ENCODE data around the gene ARID1B. TPM values are rescaled to one million over a fixed set of nuclear protein-coding genes. Genes with fewer than 3 reads are reported as not detected.

Gene ARID1B
- total RNA-seq, 4 donors from 2014 or later = 70.5 to 135 (median 78.2) TPM

DNA sequence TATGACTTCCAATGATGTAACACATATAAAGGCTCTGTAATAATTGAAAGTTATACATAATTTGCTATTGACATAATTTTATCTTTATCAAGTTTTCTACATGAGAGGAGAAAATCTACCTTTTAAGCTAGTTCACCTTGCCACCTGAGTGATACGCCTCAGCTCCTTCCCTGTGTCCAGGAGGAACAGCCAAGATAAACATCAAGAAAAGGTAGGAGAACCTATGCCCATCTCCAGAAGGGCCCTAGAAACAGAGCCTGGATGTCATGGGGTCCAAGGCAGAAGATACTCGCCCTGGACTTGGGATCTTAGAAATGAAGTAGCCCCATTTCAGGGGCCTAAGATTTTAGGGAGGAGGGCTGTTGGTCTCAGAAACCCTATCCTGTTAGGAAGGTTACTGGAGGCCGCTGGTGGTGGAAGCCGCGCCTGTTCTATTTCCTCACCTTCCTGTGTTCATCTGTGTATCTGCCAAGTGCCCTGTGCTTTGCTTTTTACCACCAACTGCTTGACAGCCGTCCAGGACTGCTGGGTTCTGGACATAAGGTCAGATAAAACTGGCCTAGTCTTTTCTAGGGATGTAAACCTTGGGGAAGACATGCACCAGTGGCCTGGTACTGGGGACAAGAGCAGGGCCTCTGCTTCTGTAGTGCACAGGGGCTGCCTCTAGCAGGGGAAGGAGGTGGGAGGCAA is 178.5 kb downstream of the ARID1B start:
- ATAC-seq (ENCODE audit: low FRiP score) = peak; percentile 71
- TF ChIP-seq, protein P1, sequence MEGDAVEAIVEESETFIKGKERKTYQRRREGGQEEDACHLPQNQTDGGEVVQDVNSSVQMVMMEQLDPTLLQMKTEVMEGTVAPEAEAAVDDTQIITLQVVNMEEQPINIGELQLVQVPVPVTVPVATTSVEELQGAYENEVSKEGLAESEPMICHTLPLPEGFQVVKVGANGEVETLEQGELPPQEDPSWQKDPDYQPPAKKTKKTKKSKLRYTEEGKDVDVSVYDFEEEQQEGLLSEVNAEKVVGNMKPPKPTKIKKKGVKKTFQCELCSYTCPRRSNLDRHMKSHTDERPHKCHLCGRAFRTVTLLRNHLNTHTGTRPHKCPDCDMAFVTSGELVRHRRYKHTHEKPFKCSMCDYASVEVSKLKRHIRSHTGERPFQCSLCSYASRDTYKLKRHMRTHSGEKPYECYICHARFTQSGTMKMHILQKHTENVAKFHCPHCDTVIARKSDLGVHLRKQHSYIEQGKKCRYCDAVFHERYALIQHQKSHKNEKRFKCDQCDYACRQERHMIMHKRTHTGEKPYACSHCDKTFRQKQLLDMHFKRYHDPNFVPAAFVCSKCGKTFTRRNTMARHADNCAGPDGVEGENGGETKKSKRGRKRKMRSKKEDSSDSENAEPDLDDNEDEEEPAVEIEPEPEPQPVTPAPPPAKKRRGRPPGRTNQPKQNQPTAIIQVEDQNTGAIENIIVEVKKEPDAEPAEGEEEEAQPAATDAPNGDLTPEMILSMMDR (IDR thresholded peaks at IDR 0.05) = no peak
- DNase-seq (ENCODE audit: low spot score) = no peak

- no peak for DNase-seq (ENCODE audit: low spot score)
- TF ChIP-seq, protein P1 (IDR thresholded peaks at IDR 0.05) = no peak
- ATAC-seq (ENCODE audit: low FRiP score) = no peak
Observed at GRCh38 chr6:156956286-156956685, 179.1 kb downstream of the ARID1B start.

DNA sequence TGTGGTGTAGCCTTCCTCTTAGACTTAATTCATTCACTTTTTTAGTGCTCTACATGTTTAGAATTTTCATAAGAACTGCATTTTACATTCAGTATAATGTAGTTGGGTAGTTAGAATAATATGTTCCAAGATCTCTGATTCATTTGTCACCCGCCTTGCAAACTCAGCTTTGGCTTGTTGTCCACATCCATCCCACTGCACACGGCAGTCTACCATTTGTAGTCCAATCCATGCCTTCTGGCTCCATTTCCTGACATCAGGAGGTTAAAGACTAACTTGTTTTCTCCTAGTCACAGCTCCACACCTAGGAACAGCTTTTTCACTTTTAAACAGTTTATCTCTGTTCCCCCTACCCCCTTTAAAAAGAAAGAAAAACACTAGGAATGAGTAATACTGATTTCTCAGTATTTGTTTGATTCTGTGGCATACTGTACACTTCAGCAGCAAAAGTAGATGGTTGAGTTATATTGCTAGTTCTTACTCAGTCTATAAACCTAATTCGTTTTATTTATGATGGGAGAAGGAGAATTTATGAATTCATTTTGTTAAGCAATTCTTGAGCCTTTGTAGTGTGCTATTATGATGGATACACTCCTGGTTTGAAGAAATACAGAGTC is 180.9 kb downstream of the ARID1B start:
- ATAC-seq (ENCODE audit: low FRiP score) (no peak), DNase-seq (ENCODE audit: low spot score) (no peak)
- TF ChIP-seq, protein P1 (IDR thresholded peaks at IDR 0.05) = no peak

DNA sequence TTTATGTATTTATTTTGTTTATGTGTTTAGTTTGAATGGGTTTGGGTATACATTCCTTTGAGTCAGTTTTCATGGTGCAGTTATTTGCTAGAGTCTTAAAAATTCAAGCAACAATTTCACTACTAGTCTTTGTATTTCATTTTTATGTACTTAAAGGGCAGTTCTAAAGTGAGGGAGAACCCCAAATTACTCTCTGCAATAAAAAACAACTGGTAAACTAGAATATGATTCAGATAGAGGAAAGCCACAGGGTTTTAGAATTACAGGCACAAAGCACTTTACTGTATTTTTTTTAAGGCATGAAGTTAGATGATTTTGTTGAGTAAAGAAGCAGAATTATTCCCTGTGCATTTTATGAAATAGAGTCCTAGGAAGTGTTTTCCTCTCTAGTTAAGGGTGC is 183.3 kb downstream of the ARID1B start:
- no peak for ATAC-seq (ENCODE audit: low FRiP score)
- DNase-seq (ENCODE audit: low spot score) = no peak
- TF ChIP-seq, protein P1 (IDR thresholded peaks at IDR 0.05) = no peak

GRCh38 chr6:156961282-156961892 is 184.2 kb downstream of the ARID1B start:
- no peak for ATAC-seq (ENCODE audit: low FRiP score)
- TF ChIP-seq, protein P1 (IDR thresholded peaks at IDR 0.05) = no peak

GRCh38 chr6:156963712-156964700 is 186.8 kb downstream of the ARID1B start:
- TF ChIP-seq, protein P1 (IDR thresholded peaks at IDR 0.05) = no peak
- no peak for DNase-seq (ENCODE audit: low spot score)
- peak; percentile 73 for ATAC-seq (ENCODE audit: low FRiP score)

More at GRCh38 chr6:156961282-156961892, 184.2 kb downstream of the ARID1B start:
- no peak for DNase-seq (ENCODE audit: low spot score)
